ENCODE data around the gene AFAP1.

Gene AFAP1

DNA sequence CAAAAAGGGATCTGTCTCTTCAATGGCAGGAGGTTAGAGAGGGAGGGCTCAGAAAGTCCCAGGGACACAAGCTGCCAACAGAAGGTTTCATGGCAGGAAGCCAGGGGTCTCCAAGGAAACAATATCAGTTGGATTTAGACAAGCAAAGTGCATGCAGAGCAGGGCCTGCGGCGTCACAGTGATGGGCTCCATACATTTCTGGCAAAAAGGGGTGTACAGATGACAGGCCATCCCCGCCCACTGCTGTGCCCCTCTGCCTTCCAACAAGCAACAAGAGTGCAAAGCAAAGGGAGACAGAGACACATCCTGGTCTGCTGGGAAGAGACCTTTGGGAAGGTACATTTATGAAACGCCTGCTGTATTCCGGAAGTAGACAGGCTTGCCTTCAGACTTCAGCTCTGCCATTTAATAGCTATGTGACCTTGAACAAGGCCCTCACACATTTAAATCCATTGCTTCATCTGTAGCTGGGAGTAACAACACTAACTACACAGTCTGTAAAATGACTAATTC is 121.2 kb downstream of the AFAP1 start:
- peak; percentile 55 for DNase-seq

- no peak for DNase-seq
Measured at GRCh38 chr4:7817877-7818398, 121.7 kb downstream of the AFAP1 start.

GRCh38 chr4:7816771-7817170 is 122.9 kb downstream of the AFAP1 start:
- DNase-seq: no peak

DNA sequence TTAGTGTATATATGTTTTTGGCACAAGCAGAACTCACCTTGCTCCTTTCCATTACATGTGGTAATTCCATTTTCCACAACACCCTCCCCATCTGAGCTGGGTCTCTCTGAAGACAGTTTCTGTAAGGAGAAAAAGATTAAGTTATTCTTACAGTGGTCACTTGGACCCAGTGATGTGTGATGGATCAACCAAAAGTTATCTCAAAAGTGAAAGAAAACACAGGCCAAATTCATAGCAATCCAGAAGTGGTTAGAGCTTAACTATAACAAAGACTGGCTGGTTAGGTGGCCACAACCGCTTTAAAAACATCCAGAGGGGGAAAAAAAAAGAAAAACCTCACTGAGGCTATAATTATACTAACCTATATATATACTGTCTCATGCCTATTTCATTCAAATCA is 123.7 kb downstream of the AFAP1 start:
- no peak for DNase-seq

- no peak for DNase-seq
Measured at GRCh38 chr4:7815562-7815961, 124.1 kb downstream of the AFAP1 start.

DNA sequence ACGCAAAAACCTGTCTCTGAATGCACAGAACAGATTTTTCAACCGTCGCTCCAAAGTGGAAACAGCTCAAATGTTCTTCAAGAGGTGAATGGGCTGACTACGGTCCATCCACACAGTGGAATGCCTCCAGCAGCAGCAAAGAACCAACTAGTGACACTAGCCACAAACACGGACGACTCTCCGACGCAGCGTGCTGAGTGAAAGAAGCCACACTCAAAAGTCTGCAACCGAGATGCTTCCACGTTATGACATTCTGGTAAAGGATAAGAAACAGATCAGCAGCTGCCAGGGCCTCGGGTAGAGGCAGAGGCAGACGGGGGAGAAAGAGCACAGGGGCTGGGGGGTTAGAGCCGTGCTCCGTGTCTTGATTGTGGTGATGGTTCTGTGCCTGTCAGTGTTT is 125.2 kb downstream of the AFAP1 start:
- DNase-seq: no peak

DNA sequence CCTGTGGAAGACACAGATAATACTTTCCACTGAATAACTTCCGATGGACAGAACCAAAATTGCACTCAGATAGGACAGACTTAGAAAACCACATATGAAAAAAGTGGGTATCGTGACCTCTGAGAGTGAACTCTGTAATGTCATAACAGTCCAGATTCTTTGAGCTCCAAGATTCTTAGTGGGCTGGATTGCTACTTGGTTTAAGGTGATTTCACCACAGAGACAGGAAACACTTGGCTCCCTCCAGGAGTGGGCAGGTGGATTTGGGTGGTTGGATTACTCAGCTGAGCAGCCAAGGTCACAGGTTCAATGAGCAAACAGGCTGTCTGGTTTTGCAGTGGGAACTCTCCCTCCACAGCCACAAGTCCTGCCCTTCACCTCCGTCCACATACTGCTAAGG is 126.0 kb downstream of the AFAP1 start:
- DNase-seq: no peak

GRCh38 chr4:7812921-7813320 is 126.7 kb downstream of the AFAP1 start:
- no peak for DNase-seq

DNA sequence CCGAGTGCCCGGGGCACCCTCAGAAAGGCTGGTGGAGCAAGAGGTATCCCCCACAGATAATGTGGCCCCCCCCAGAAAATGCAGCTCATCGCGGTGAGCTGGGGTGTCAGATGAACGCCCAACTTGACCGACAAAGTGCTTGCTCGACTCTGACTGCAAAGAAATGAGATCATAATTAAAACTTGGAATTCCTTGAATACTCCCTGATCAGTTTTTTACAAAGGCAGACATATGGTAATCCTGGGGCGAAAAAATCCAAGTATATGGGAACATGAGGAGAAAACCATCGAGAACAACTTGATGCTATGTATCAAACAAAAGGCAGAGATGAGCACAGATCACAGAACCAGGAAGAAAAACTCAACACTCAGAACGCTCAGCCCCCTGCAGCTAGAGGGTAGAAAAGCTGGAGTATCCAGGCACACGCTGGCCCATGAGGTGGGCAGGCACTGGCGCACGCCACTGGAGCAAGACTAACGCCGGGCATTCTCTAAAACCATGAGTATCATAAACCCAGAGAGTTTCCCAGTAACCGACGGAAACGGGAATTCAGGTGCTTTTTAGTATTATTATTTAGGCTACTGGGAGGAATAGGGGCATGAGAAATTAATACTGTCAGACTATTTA is 127.3 kb downstream of the AFAP1 start:
- no peak for DNase-seq

- peak; percentile 78 for DNase-seq
Measured at GRCh38 chr4:7811536-7812191, 128.0 kb downstream of the AFAP1 start.

- no peak for DNase-seq
Measured at GRCh38 chr4:7810783-7811535, 128.7 kb downstream of the AFAP1 start.

GRCh38 chr4:7808752-7809151 is 130.9 kb downstream of the AFAP1 start:
- no peak for DNase-seq

DNA sequence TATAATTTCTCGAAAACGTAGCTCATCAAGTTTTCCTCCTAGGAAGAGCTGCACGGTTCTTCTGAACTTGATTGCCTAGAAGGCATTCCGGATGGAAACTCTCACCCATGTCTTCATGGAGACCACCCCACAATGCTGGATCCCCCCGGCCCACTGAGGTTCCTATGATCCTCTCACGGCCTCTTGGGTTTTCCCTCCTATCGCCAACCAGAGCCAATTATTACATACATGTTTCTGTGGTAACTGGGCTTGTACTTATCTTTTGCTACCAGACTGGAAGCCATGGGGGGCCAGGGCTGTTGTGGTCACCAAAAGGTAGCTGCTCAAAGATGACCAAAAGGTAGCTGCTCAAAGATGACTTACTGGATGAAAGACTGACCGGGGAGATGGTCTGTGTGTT is 131.5 kb downstream of the AFAP1 start:
- DNase-seq: no peak

DNA sequence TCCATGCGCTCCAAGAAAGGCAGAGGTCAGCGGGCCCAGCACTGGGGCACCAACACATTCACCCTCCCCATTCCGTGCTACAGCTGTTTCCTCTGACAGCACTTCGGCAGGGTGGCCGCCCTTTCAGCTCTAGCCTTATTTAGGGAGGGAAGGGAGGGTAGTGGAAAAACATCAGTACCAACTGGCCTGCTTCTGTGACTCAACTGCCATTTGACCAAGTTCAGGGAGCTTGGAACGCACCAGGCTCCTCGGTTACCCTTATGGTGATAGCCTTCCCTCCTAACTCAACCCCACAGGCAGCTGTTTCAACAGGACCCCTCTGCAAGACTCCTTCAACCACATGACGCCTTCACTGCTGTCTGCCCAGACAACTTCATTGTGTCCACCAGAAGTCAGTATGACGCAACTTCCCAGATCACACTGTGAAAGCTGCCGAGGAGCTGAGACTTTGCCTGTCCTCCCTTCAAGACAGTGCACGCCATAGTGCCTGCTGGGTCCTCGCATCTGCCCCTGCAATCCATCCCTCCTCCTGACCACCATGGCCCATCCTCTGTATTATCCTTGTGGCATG is 132.2 kb downstream of the AFAP1 start:
- DNase-seq: no peak

- no peak for DNase-seq
Measured at GRCh38 chr4:7806338-7807090, 133.1 kb downstream of the AFAP1 start.

- DNase-seq: peak; percentile 69
Measured at GRCh38 chr4:7805533-7806337, 133.9 kb downstream of the AFAP1 start.

- no peak for DNase-seq
Measured at GRCh38 chr4:7804756-7805385, 134.8 kb downstream of the AFAP1 start.

- peak; percentile 93 for DNase-seq
Measured at GRCh38 chr4:7803992-7804755, 135.5 kb downstream of the AFAP1 start.

DNA sequence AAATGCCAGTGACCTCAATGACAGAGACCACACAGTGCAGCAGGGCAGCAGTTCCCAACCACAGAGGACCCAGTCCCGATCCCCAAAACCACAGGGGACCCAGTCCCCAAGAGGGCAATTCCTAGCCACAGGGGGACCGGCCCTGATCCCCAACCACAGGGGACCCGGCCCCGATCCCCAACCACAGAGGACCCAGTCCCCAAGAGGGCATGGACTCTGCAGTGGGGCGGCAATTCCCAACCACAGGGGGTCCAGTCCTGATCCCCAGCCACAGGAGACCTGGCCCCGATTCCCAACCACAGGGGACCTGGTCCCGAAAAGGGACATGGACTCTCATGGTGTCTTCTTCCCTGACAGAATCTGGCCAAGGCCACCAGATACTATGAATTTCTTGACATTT is 136.3 kb downstream of the AFAP1 start:
- no peak for DNase-seq

DNA sequence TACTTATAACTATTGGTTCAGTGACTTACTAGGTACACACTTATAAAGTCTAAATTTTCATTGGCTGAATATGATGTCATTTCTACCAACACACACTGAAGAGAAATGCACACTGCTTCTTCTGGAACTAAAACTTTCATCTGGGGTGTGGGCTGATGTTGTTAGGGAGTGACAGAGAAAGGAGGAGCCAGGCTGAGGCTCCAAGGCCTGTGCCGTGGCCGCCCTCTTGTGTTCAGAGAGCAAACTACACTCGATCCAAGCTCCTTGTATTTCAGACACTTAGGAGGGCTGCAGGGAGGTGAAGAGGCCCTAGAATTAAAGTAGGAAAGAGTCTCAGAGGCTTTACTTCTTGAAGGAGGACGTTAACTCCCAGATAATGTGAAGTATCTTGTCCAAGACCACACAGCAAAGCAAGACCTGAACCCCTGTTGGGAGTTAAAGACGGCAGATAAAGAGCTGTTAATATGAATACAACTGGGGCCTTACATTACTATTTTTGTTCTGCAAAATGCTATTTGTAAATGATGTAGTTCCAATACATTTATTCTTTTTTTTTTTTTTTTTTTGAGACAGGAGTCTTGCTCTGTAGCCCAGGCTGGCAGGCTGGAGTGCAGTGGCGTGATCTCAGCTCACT is 137.5 kb downstream of the AFAP1 start:
- peak; percentile 94 for DNase-seq
